Muscle of leg (tissue), 11 donors: ENCODE data around the gene UGT1A6. TPM values are rescaled to one million over a fixed set of nuclear protein-coding genes. Genes with fewer than 3 reads are reported as not detected.

Experiments used
- DNase-seq: peaks from one replicate; pipeline ENCODE4 v3.0.0; 2013
- H3K27ac ChIP-seq: one replicate; pipeline ENCODE4 v1.5.1; 2013; ENCODE audit warnings: mild to moderate bottlenecking, low read length, control low read depth
- H3K27me3 ChIP-seq: one replicate; pipeline ENCODE4 v1.6.1; 2013; ENCODE audit warnings: low read length; ENCODE audit not compliant: control insufficient read depth, insufficient read depth
- H3K36me3 ChIP-seq: one replicate; pipeline ENCODE4 v1.6.1; 2013; ENCODE audit warnings: low read length; ENCODE audit not compliant: control insufficient read depth, insufficient read depth
- H3K4me1 ChIP-seq: one replicate; pipeline ENCODE4 v1.6.1; 2013; ENCODE audit warnings: low read length; ENCODE audit not compliant: control insufficient read depth, insufficient read depth
- H3K4me3 ChIP-seq: one replicate; pipeline ENCODE4 v1.5.1; 2013; ENCODE audit warnings: low read length, control low read depth
- H3K9me3 ChIP-seq: replicated peaks from 2 replicates; pipeline ENCODE4 v1.6.1; 2013; ENCODE audit warnings: low read depth, low read length; ENCODE audit not compliant: control insufficient read depth
- WGBS: methylation state at CpG from one replicate; pipeline ENCODE4 v1.1.5; 2013; ENCODE audit warnings: missing lambda C conversion rate; ENCODE audit not compliant: insufficient coverage; 5-methylcytosine and 5-hydroxymethylcytosine counted together
- polyA plus RNA-seq, 8 donors: library from polyadenylated mRNA; unstranded; fragments of 120-200 nt; gene quantifications; one replicate each; pipeline versions ENCODE4 v1.2.1 to v1.2.3, GENCODE V29; 2013; ENCODE audit warnings: inconsistent platforms in 1 of 8, low replicate concordance in 1 of 8; ENCODE audit not compliant: insufficient read length in 8 of 8, insufficient read depth in 1 of 8
- total RNA-seq: library from RNA; stranded (reverse); fragments of 120-200 nt; gene quantifications from one replicate; pipeline ENCODE4 v1.2.4, GENCODE V29; 2013

The UGT1A6 gene
- total and polyA plus RNA-seq, 9 donors = 0.16 TPM; not detected in 8

DNA sequence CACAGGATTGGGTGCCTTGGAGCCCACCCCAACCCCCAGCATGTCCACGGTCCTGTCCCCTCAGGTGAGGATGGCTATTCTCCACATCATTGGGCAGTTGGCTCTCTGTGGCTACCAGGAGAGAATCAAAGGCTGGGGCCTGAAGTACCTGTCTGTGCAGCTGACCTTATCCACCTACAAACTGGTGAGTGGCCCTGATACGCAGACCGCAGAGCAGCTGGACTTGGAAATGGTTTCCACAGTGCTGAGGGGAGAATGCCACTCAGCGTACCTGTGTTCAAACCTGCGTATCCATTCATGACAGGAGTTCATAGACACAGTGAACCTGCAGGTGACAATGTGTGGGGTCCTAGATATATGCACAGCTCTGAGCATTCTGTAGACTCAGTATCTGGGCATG, 107.0 kb downstream of the UGT1A6 start:
- no peak for DNase-seq
- Histone ChIP-seq H3K9me3 (no peaks in the 10 kb centered on the region), H3K27me3 (peaks cover 5% of the 10 kb centered on the region), H3K27ac (no peak overlapping the region), H3K36me3 (no peaks in the 10 kb centered on the region), H3K4me3 (no peak overlapping the region), H3K4me1 (no peaks in the 10 kb centered on the region)
- 70% methylated on average over 4 of the region's 5 CpGs for WGBS

DNA sequence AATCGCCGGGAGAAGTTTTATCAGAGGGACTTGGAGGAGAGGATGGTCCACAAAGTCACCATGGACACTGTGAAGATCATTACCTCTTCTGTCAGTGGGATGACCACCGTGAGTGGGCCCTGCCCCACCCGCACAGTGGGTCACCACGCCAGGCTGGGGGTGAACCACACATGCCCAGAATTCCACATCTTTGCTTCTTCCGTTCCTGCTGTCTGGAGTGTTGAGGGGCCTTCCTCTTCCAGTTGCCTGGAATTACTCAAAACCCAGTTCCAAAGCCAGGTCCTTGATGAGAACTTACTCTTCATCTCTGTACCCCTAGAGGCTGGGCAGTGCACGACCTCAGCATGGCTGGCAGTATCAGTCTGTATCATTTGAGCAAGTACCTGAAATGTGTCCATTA, 107.5 kb downstream of the UGT1A6 start:
- Histone ChIP-seq H3K36me3 (no peaks in the 10 kb centered on the region), H3K27me3 (peaks cover 5% of the 10 kb centered on the region), H3K9me3 (no peaks in the 10 kb centered on the region), H3K27ac (no peak overlapping the region), H3K4me1 (no peaks in the 10 kb centered on the region), H3K4me3 (no peak overlapping the region)
- 83% methylated on average over 3 of the region's 7 CpGs for WGBS
- no peak for DNase-seq

DNA sequence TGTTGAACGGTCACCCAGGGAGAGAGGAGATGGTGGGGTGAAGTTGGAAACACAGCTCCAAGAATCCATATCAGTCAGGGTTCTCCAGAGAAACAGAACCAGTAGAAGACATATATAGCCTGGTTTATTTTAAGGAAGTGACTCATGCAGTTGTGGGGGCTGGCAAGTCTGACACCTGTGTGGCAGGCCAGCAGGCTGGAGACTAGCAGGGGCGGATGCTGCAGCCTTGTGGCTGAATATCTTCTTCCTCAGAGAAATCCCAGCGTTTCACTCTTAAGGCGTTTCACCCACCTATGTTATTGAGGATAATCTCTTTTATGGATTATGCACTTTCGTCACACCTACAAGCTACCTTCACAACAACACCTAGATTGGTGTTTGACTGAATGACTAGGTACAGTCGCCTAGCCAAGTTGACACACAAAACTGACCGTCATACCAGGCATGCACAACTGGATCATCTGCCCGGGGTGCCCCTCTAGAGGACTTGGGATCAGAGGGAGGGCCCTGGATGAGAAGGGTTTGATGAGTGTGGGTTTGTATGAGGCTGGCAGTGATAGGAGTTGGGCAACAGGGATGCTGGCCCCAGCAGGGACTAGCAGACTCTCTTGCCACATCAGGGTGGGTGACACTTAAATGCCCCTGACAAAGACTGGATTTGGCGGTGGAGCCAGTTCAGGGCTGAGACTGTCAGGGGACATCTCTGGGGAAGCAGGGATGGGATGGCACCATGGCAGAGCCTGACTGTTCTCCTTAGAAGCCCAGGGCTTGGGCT, 108.9 kb downstream of the UGT1A6 start:
- H3K4me1 ChIP-seq = no peaks in the 10 kb centered on the region
- peaks cover 5% of the 10 kb centered on the region for H3K27me3 ChIP-seq
- H3K4me3 ChIP-seq = no peak overlapping the region
- no peaks in the 10 kb centered on the region for H3K36me3 ChIP-seq
- no CpG with 5 or more reads among the region's 9 CpGs for WGBS
- no peaks in the 10 kb centered on the region for H3K9me3 ChIP-seq
- no peak for DNase-seq
- no peak overlapping the region for H3K27ac ChIP-seq

DNA sequence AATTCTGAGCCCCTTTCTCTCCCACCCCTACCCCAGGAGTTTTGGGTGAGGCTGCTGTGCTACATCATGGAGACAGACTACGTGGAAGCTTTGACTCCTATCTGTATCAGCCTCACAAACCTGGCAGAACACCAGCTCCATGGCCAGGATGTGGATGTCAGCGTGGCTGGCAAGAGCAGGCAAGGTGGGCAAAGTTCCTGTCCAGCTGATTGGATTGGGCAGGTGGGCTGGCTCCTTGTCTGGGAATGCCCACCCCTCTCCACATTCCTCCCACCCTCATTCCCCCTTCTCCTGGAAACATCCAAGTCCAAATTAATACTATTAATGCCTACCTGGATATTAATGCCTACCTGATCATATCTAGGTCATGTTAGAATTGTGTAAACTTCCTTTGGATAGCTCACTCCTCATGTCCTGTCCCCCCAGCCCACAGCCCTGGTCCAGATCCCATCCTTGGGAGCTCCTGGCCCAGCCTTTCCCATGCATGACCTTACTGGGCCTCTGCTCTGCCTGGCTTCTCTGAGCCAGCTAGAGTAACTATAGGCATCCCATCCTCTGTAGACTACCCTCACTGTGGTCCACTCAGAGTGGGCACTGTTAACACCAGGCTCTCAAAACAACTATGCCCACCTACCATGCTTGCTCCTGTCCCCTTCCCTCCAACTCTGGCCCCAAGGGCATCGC, 109.6 kb downstream of the UGT1A6 start:
- Histone ChIP-seq H3K36me3 (no peaks in the 10 kb centered on the region), H3K9me3 (no peaks in the 10 kb centered on the region), H3K4me3 (no peak overlapping the region), H3K4me1 (no peaks in the 10 kb centered on the region), H3K27ac (no peak overlapping the region), H3K27me3 (peaks cover 5% of the 10 kb centered on the region)
- 17% methylated on average over 1 of the region's 3 CpGs for WGBS
- no peak for DNase-seq

DNA sequence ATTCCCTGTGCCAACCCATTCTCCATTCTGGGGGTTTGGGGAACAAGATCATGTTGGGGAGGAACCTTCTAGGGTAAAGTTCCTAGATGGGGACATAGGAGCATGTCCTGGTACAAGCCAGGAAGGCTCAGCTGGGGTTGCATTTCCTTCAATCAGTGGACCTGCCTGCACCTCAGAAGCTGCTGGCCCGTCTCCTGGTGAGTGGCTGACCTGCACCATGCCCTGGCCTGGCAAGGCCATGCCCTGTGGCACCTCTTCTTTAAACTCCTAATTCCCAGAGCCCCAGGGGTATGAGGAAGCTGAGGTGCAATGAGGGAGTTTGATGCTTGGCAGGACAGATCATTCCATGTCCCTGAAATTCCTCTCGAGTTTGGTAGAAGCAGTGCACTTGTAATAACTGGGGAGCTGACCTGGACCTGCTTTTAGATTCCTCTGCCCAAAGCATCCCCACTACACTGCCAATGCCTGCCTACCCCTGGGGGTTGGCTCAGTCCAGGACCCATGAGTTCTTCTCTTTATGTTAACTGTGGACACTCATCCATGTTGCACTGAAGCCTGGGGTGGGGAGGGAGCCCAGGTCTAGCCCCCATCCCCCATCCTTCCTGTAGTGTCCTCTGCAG, 110.7 kb downstream of the UGT1A6 start:
- Histone ChIP-seq H3K36me3 (no peaks in the 10 kb centered on the region), H3K4me1 (no peaks in the 10 kb centered on the region), H3K9me3 (no peaks in the 10 kb centered on the region), H3K27me3 (peaks cover 8% of the 10 kb centered on the region), H3K4me3 (no peak overlapping the region), H3K27ac (no peak overlapping the region)
- DNase-seq = no peak
- WGBS = no CpG with 5 or more reads among the region's 2 CpGs

DNA sequence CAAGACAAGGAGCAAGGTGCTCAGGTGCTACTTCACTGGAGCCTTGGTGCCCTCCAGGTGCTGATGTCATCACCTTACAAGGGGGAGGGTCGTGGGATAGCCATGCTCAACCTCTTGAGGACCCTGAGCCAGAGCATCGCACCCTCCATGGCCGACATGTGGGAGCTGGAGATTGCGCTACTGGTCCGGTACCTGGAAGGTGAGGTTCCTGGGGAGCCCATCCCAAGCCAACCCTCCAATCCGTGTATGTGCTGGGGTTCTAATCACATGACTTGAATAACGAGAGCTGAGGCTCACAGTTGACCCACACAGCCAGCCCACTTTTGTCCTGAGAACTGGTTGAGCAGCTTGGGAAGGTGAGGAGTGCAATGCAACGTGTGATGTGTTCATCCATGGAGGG, 111.3 kb downstream of the UGT1A6 start:
- H3K27me3 ChIP-seq = peaks cover 11% of the 10 kb centered on the region
- no peak for DNase-seq

DNA sequence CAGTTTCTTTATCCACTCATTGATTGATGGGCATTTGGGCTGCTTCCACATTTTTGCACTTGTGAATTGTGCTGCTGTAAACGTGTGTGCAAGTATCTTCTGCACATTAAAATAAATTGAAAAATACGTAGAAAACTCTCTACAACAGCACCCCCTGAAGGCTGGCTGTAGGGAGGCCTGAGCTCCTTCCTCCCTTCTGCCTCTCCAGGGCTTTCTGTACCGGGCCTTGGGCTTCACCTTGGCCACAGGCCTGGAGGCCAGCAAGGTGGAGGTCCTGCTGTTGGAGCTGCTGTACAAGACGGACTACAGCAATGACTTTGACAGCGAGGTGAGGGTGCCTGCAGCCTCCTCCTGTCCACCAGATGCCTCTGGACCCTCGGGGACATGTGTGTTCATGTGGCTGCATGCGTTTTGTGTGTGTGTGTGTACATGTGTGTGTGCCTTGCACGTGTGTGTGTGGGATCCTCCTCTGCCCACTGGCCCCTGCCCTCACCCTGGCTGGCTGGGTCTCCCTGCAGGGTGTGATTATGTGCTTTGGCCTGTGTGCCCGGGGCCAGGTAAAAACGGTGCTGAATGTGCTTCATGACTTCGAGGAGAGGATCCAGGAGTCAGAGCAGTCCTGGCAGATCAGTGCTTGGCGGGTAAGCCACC, 114.7 kb downstream of the UGT1A6 start:
- DNase-seq = no peak
- H3K27ac ChIP-seq = no peak overlapping the region
- WGBS = 76% methylated on average over 6 of the region's 12 CpGs
- H3K4me1 ChIP-seq = no peaks in the 10 kb centered on the region
- H3K27me3 ChIP-seq = peaks cover 11% of the 10 kb centered on the region
- no peaks in the 10 kb centered on the region for H3K9me3 ChIP-seq
- H3K4me3 ChIP-seq = no peak overlapping the region
- H3K36me3 ChIP-seq = no peaks in the 10 kb centered on the region

More for the DNA sequence above, 111.3 kb downstream of the UGT1A6 start:
- WGBS = 75% methylated on average over 7 of the region's 8 CpGs
- Histone ChIP-seq H3K4me3 (no peak overlapping the region), H3K4me1 (no peaks in the 10 kb centered on the region), H3K27ac (no peak overlapping the region), H3K9me3 (no peaks in the 10 kb centered on the region), H3K36me3 (no peaks in the 10 kb centered on the region)

DNA sequence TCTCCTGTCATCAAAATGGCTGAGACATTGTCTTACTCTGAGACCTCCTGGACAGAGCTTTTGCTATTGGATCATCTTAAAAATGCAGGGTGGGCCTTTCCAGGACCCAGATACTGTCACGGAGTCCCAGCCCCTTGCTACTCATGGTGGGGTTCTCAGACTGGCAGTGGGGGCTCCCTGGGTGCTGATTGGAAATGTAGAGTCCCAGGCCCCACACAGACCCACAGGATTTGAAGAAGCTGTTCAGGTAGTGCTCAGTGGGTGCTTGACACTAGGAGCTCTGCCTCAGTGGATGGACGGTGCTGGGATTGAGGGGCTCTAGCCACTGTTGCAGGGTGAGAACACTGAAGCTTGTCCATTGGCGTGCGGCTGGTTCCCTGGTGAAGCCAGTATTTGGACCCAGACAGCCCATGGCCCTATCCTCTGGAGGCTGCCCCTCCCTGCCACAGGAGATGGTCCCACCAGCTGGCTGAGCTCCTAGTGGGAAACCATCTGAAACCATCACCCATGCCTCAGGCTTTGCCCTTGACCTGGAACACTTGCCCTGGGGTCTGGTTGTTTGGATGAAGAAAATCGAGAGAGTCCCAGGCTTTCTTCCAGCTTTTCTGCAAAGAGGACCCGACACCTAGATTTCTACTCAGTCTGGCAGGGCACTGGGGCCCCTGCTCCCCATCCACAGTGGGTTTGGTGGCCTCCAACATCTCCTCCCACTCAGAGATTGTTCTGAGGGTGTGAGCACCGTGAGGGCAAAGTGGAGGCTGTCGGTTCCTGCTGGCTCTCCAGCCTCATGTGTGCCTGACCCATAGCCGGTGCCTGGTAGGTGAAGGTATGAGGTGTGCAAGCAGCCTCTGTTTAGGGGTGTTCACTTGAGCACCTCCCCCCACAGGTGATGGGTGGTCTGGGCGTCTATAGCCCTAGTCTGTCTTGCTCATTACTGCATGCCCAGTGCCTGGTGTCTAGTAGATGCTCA, 115.6 kb downstream of the UGT1A6 start:
- no peaks in the 10 kb centered on the region for H3K36me3 ChIP-seq
- H3K4me3 ChIP-seq = no peak overlapping the region
- H3K9me3 ChIP-seq = no peaks in the 10 kb centered on the region
- H3K4me1 ChIP-seq = no peaks in the 10 kb centered on the region
- DNase-seq = no peak
- 100% methylated on average over 3 of the region's 10 CpGs for whole genome bisulfite sequencing
- peaks cover 11% of the 10 kb centered on the region for H3K27me3 ChIP-seq
- no peak overlapping the region for H3K27ac ChIP-seq

DNA sequence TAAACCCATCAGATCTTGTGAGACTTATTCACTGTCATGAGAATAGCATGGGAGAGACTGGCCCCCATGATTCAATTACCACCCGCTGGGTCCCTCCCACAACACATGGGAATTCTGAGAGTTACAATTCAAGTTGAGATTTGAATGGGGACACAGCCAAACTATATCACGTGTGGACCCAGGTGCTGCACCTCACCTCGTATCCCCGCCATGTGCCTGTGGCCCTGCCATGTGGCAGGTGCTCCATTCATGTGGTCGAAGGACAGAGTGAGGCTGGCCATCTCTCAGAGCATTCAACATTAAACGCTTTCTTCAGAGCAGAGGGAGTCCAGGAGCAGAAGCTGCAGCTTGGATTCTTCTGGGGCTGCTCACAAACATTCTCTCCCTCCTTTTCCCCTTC, 117.7 kb downstream of the UGT1A6 start:
- peaks cover 7% of the 10 kb centered on the region for H3K27me3 ChIP-seq
- no peak overlapping the region for H3K4me3 ChIP-seq
- H3K36me3 ChIP-seq = no peaks in the 10 kb centered on the region
- no peak overlapping the region for H3K27ac ChIP-seq
- no peaks in the 10 kb centered on the region for H3K4me1 ChIP-seq
- H3K9me3 ChIP-seq = no peaks in the 10 kb centered on the region
- WGBS = 77% methylated on average over 5 of the region's 6 CpGs
- DNase-seq = no peak
